GM21576 (cell line): ENCODE results near the gene SPIRE1.

Source experiments
- ATAC-seq: cut with Tn5 transposase; IDR thresholded peaks from one replicate; pipeline ENCODE4 v1.9.1; 2021; ENCODE audit warnings: mild to moderate bottlenecking, moderate library complexity; ENCODE audit not compliant: unreplicated experiment

SPIRE1 gene

GRCh38 chr18:12455496-12455895 lies 202.4 kb downstream of the SPIRE1 start:
- ATAC-seq = no peak

- no peak for ATAC-seq
Measured at GRCh38 chr18:12452784-12453183, 205.1 kb downstream of the SPIRE1 start.

GRCh38 chr18:12451428-12451827 lies 206.5 kb downstream of the SPIRE1 start:
- no peak for ATAC-seq

GRCh38 chr18:12449051-12449785 lies 208.7 kb downstream of the SPIRE1 start:
- no peak for ATAC-seq

GRCh38 chr18:12445554-12445953 lies 212.4 kb downstream of the SPIRE1 start:
- no peak for ATAC-seq

- no peak for ATAC-seq
Measured at GRCh38 chr18:12443551-12443950, 214.4 kb downstream of the SPIRE1 start.

- ATAC-seq = no peak
Measured at GRCh38 chr18:12442946-12443345, 215.0 kb downstream of the SPIRE1 start.

- no peak for ATAC-seq
Measured at GRCh38 chr18:12441475-12442034, 216.4 kb downstream of the SPIRE1 start.

GRCh38 chr18:12438257-12438656 lies 219.7 kb downstream of the SPIRE1 start:
- no peak for ATAC-seq

GRCh38 chr18:12435867-12436266 lies 222.0 kb downstream of the SPIRE1 start:
- ATAC-seq = no peak

- ATAC-seq = no peak
Measured at GRCh38 chr18:12434541-12434929, 223.4 kb downstream of the SPIRE1 start.

- ATAC-seq = no peak
Measured at GRCh38 chr18:12433829-12434540, 223.9 kb downstream of the SPIRE1 start.

GRCh38 chr18:12432881-12433280 lies 225.0 kb downstream of the SPIRE1 start:
- ATAC-seq = no peak

GRCh38 chr18:12432196-12432595 lies 225.7 kb downstream of the SPIRE1 start:
- no peak for ATAC-seq

- no peak for ATAC-seq
Measured at GRCh38 chr18:12431561-12431960, 226.3 kb downstream of the SPIRE1 start.

GRCh38 chr18:12430137-12430990 lies 227.5 kb downstream of the SPIRE1 start:
- no peak for ATAC-seq

- no peak for ATAC-seq
Measured at GRCh38 chr18:12429556-12429955, 228.4 kb downstream of the SPIRE1 start.

- no peak for ATAC-seq
Measured at GRCh38 chr18:12428923-12429322, 229.0 kb downstream of the SPIRE1 start.

GRCh38 chr18:12426924-12427323 lies 231.0 kb downstream of the SPIRE1 start:
- ATAC-seq = no peak

- no peak for ATAC-seq
Measured at GRCh38 chr18:12424252-12424651, 233.7 kb downstream of the SPIRE1 start.

- no peak for ATAC-seq
Measured at GRCh38 chr18:12423820-12424219, 234.1 kb downstream of the SPIRE1 start.
